ENCODE measurements around the gene HIVEP3.

Gene HIVEP3

GRCh38 chr1:41957568-41957967 lies 38.8 kb upstream of the HIVEP3 start (continued):
- TF ChIP-seq ZSCAN18 (tag by site-specific recombination; IDR thresholded peaks at IDR 0.05): no peak
- no peak for TF ChIP-seq ZNF664 (tag by site-specific recombination; IDR thresholded peaks at IDR 0.05)
- no peak for TF ChIP-seq ZNF391 (tag by site-specific recombination; IDR thresholded peaks at IDR 0.05; ENCODE audit: borderline replicate concordance, low read depth)
- TF ChIP-seq ZNF394 (tag by site-specific recombination; IDR thresholded peaks at IDR 0.05; ENCODE audit: borderline replicate concordance): no peak

- H3K27ac ChIP-seq (ENCODE audit: extremely low read depth, low read depth, low read length): peak overlapping the region; percentile 80
- no peak overlapping the region for H3K4me3 ChIP-seq (ENCODE audit: low read depth, low read length)
- ChIA-PET CTCF (no interaction called here), POLR2A (interaction anchor here (0.7 to 1.9 kb wide), 3 partner anchors 36 to 39 kb away, joined by 3 to 7 read pairs (median 4); no protein-coding TSS in a partner anchor)
- H3K36me3 ChIP-seq (ENCODE audit: control insufficient read depth in 2 of 2, insufficient read depth in 1 of 2, low read length in 2 of 2): no peaks in the 10 kb centered on the region
- H3K4me1 ChIP-seq (ENCODE audit: control insufficient read depth, insufficient read depth, low read length): peaks cover 19% of the 10 kb centered on the region
- H3K9me3 ChIP-seq (ENCODE audit: control insufficient read depth, insufficient read depth, low read depth, low read length): no peaks in the 10 kb centered on the region
- TF ChIP-seq INSM2 (tag by site-specific recombination; IDR thresholded peaks at IDR 0.05): peak; percentile 74
- no peak; the same call in 1 of the 2 replicates for TF ChIP-seq ZIC2 (tag by site-specific recombination; IDR thresholded peaks at IDR 0.05)
- peak; percentile 67 for TF ChIP-seq ZNF366 (tag by site-specific recombination; conservative IDR thresholded peaks at IDR 0.05)
- peak; percentile 12 for TF ChIP-seq ZNF10 (tag by site-specific recombination; IDR thresholded peaks at IDR 0.05)
- no peak for TF ChIP-seq MZF1 (tag by site-specific recombination; IDR thresholded peaks at IDR 0.05; ENCODE audit: borderline replicate concordance)
- no peak for TF ChIP-seq ZNF175 (tag by site-specific recombination; IDR thresholded peaks at IDR 0.05)
- TF ChIP-seq ZNF670 (tag by site-specific recombination; IDR thresholded peaks at IDR 0.05; ENCODE audit: low read depth): no peak
- TF ChIP-seq ZBTB11 (tag by site-specific recombination; conservative IDR thresholded peaks at IDR 0.05; ENCODE audit: low read depth): no peak
- TF ChIP-seq ZNF112 (tag by site-specific recombination; IDR thresholded peaks at IDR 0.05): no peak
- no peak for TF ChIP-seq ZNF302 (tag by site-specific recombination; IDR thresholded peaks at IDR 0.05; ENCODE audit: low read depth)
- TF ChIP-seq, protein P1, sequence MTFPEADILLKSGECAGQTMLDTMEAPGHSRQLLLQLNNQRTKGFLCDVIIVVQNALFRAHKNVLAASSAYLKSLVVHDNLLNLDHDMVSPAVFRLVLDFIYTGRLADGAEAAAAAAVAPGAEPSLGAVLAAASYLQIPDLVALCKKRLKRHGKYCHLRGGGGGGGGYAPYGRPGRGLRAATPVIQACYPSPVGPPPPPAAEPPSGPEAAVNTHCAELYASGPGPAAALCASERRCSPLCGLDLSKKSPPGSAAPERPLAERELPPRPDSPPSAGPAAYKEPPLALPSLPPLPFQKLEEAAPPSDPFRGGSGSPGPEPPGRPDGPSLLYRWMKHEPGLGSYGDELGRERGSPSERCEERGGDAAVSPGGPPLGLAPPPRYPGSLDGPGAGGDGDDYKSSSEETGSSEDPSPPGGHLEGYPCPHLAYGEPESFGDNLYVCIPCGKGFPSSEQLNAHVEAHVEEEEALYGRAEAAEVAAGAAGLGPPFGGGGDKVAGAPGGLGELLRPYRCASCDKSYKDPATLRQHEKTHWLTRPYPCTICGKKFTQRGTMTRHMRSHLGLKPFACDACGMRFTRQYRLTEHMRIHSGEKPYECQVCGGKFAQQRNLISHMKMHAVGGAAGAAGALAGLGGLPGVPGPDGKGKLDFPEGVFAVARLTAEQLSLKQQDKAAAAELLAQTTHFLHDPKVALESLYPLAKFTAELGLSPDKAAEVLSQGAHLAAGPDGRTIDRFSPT (tag by site-specific recombination; IDR thresholded peaks at IDR 0.05): peak; percentile 86
- no peak for TF ChIP-seq ZNF645 (tag by site-specific recombination; IDR thresholded peaks at IDR 0.05)
- TF ChIP-seq HOXD13 (CRISPR knock-in tag; IDR thresholded peaks at IDR 0.05; ENCODE audit: borderline replicate concordance): 0 out of 2 replicates have a peak, but pooled peaks have one; percentile 52
- no peak for TF ChIP-seq HOXA7 (CRISPR knock-in tag; IDR thresholded peaks at IDR 0.05; ENCODE audit: borderline replicate concordance)
- TF ChIP-seq ZNF114 (tag by site-specific recombination; IDR thresholded peaks at IDR 0.05): no peak
- TF ChIP-seq BCL11B (tag by site-specific recombination; IDR thresholded peaks at IDR 0.05; ENCODE audit: low read depth): no peak
- TF ChIP-seq, protein P2, sequence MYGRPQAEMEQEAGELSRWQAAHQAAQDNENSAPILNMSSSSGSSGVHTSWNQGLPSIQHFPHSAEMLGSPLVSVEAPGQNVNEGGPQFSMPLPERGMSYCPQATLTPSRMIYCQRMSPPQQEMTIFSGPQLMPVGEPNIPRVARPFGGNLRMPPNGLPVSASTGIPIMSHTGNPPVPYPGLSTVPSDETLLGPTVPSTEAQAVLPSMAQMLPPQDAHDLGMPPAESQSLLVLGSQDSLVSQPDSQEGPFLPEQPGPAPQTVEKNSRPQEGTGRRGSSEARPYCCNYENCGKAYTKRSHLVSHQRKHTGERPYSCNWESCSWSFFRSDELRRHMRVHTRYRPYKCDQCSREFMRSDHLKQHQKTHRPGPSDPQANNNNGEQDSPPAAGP (tag by site-specific recombination; IDR thresholded peaks at IDR 0.05): no peak
- TF ChIP-seq, protein P3, sequence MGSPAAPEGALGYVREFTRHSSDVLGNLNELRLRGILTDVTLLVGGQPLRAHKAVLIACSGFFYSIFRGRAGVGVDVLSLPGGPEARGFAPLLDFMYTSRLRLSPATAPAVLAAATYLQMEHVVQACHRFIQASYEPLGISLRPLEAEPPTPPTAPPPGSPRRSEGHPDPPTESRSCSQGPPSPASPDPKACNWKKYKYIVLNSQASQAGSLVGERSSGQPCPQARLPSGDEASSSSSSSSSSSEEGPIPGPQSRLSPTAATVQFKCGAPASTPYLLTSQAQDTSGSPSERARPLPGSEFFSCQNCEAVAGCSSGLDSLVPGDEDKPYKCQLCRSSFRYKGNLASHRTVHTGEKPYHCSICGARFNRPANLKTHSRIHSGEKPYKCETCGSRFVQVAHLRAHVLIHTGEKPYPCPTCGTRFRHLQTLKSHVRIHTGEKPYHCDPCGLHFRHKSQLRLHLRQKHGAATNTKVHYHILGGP (tag by site-specific recombination; IDR thresholded peaks at IDR 0.05): no peak
- peak; percentile 16; the same call in 1 of the 2 replicates for TF ChIP-seq ZBTB8A (tag by site-specific recombination; IDR thresholded peaks at IDR 0.05)
Measured at GRCh38 chr1:41955461-41956159, 36.9 kb upstream of the HIVEP3 start.

All from HEK293 (cell line).